GM12865 (cell line): ENCODE measurements around the gene SETDB2.

Source experiments
- DNase-seq: peaks from one replicate; pipeline ENCODE4 v3.0.0; 2010; ENCODE audit warnings: low read depth
- H3K4me3 ChIP-seq: 2 replicates; pipeline ENCODE4 v1.5.1; 2011; ENCODE audit warnings: mild to moderate bottlenecking, low read depth, low read length, control low read depth
- CTCF ChIP-seq: IDR thresholded peaks from 2 replicates; pipeline ENCODE4 v1.5.1; 2011; ENCODE audit warnings: low read length, control low read depth, low read depth, inconsistent platforms; ENCODE audit not compliant: insufficient read depth; ENCODE audit errors: missing control alignments

SETDB2 gene

DNA sequence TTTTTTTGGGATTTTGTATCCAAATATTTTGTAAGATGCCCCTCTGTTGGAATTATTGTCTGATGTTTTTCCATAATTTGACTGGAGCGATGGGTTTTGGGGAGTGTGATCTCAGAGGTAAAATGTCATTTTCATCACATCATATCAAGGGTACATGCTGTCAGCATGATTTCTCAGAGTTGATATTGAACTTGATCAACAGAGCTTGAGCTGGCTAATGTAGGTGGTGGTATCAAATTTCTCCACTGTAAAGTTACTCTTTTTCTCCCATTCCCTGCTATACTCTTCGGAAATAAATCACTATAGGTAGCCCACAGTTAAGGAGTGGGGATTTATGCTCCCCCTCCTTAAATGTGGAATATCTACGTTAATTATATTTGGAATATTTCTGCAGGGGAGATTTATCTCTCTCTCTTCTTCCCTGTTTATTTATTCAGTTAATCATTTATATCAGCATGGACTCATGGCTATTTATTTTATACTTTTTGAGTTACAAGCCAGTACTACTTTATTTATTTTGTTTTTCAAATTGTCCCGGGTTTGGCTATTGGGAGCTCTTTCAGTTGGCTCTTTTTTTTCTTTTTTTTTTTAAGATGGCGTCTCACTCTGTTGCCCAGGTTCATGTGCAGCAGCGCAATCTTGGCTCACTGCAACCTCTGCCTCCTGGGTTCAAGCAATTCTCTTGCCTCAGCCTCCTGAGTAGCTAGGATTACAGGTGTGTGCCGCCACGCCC, 8.8 kb downstream of the SETDB2 start:
- no peak for DNase-seq
- no peak overlapping the region for H3K4me3 ChIP-seq
- TF ChIP-seq CTCF, result no peak

DNA sequence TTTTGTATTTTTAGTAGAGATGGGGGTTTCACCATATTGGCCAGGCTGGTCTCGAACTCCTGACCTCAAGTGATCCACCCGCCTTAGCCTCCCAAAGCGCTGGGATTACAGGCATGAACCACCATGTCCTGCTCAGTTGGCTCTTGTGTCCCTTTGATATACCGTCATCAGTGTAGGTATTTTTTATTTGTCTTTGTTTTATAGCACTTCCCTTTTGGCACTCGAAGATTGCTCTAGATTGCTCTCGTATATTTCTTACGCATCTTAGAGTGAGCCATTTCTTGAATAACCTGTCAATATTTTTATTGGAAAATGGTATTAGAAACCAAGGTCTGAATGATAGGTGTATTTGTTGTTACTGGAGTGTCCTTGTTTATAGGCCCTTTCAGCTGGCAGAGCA, 9.4 kb downstream of the SETDB2 start:
- no peak for TF ChIP-seq CTCF
- DNase-seq, result no peak
- no peak overlapping the region for H3K4me3 ChIP-seq

DNA sequence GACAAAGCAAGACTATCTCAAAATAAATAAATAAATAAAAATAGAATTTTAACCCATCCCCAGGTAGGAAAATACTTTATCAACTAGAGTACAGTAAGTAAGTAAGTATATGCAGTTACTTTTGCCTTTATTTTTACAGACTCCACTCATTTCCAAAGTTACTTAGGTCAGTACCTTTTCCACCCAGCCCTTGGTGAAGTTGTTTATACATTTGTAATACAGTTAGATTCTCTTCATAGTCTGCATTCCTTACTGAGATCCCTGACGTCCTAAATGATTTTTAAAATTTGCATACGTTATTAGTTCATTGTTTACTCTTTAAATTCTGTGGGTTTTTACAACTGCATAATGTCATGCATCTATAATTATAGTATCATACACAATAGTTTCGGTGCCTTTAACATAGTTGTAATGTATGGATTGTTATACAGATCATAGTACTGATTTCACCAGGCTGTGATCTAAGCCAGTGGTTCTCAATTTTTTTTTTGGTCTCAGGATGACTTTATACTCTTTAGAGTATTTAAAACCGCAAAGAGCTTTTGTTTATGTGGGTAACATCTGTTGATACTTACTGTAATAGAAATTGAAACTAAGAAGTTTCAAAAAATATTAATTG, 10.4 kb downstream of the SETDB2 start:
- DNase-seq, result peak; percentile 79
- peak overlapping the region; percentile 12; the same call in 1 of the 2 replicates for H3K4me3 ChIP-seq
- TF ChIP-seq CTCF, result no peak

DNA sequence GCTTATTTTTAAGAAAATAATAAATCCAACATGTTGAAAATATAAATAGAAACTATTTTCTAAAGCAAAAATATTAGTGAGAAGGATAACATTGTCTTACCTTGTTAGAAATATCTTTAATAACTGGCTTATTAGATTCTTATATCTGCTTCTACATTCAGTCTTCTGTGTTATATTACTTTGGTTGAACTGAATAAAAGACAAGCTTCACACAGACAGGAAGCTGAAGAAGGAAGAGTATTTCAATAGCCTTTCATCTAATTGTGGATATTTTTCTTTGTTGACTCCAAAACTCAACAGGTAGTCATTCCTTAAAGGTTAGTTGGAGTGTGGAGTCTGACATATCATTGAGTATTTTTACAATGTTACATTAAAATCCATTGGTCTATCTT, 10.9 kb downstream of the SETDB2 start:
- DNase-seq, result no peak
- TF ChIP-seq CTCF, result no peak
- H3K4me3 ChIP-seq, result no peak overlapping the region

- no peak for TF ChIP-seq CTCF
- no peak overlapping the region for H3K4me3 ChIP-seq
- no peak for DNase-seq
Observed at GRCh38 chr13:49456156-49456555, 12.1 kb downstream of the SETDB2 start.

DNA sequence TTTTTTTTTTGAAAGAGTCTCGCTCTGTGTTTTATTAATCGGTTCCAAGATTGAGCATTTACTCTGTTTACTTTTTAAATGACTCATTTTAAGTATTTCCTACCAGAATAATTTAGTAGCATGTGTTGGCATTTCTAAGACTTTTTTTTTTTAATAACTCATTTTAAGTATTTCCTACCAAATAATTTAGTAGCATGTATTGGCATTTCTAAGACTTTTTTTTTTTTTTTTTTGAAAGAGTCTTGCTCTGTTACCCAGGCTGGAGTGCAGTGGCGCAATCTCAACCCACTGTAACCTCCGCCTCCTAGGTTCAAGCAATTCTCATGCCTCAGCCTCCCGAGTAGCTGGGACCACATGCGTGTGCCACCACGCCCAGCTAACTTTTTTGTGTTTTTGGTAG, 13.1 kb downstream of the SETDB2 start:
- H3K4me3 ChIP-seq, result no peak overlapping the region
- TF ChIP-seq CTCF, result no peak
- DNase-seq, result no peak
